Activated CD4-positive, alpha-beta memory T cell treated with anti-CD3 and anti-CD28 coated beads for 36 hours (primary cell): ENCODE data around the gene LMNTD1. TPM values are rescaled to one million over a fixed set of nuclear protein-coding genes. Genes with fewer than 3 reads are reported as not detected.

Experiments used
- CTCF ChIA-PET: fragments of 350-600 bp; sonication (Branson Sonifier 250); formaldehyde crosslinking; loops from one replicate; lab custom pipeline; 2021; ENCODE audit warnings: antibody characterized with exemption, inconsistent platforms; lab: Charles Lee
- POLR2A ChIA-PET: fragments of 350-600 bp; sonication (Branson Sonifier 250); formaldehyde crosslinking; loops from one replicate; lab custom pipeline; 2021; ENCODE audit warnings: antibody characterized with exemption; lab: Charles Lee
- DNase-seq: peaks from one replicate; pipeline ENCODE4 v3.0.0-alpha.2; 2020
- H3K27ac Mint-ChIP-seq: one replicate; pipeline ENCODE4 v1.8.0; 2021; ENCODE audit warnings: mixed read lengths
- H3K27me3 Mint-ChIP-seq: one replicate; pipeline ENCODE4 v1.8.0; 2021; ENCODE audit warnings: mixed read lengths
- H3K36me3 Mint-ChIP-seq: one replicate; pipeline ENCODE4 v1.8.0; 2021; ENCODE audit warnings: mixed read lengths
- H3K4me1 Mint-ChIP-seq: one replicate; pipeline ENCODE4 v1.8.0; 2021; ENCODE audit warnings: low read depth, mixed read lengths
- H3K4me3 Mint-ChIP-seq: one replicate; pipeline ENCODE4 v1.8.0; 2021; ENCODE audit warnings: mild to moderate bottlenecking, mixed read lengths
- H3K9me3 Mint-ChIP-seq: one replicate; pipeline ENCODE4 v1.8.0; 2021; ENCODE audit warnings: mixed read lengths
- intact Hi-C: fragments of 100-400 bp; cut with micrococcal nuclease; formaldehyde crosslinking; loops from one replicate; pipeline ENCODE4 v1.15.1; 2023
- total RNA-seq, 2 experiments: library from RNA; stranded (reverse); gene quantifications; one replicate each; pipeline ENCODE4 v1.2.3, GENCODE V29; 2021

Gene LMNTD1
- total RNA-seq, 2 experiments from 2014 or later = not detected

GRCh38 chr12:25472453-25472852 is 80.6 kb downstream of the LMNTD1 start:
- ChIA-PET POLR2A (no interaction called here), CTCF (no interaction called here)
- no peak for DNase-seq
- H3K36me3 Mint-ChIP-seq = no peaks in the 10 kb centered on the region
- H3K9me3 Mint-ChIP-seq = no peaks in the 10 kb centered on the region
- no peaks in the 10 kb centered on the region for H3K4me1 Mint-ChIP-seq
- intact Hi-C loops = no loop called here
- no peak overlapping the region for H3K27ac Mint-ChIP-seq
- H3K27me3 Mint-ChIP-seq = no peaks in the 10 kb centered on the region
- H3K4me3 Mint-ChIP-seq = no peak overlapping the region

GRCh38 chr12:25469861-25470260 is 83.2 kb downstream of the LMNTD1 start:
- Mint-ChIP-seq H3K4me1 (no peaks in the 10 kb centered on the region), H3K36me3 (no peaks in the 10 kb centered on the region), H3K27me3 (no peaks in the 10 kb centered on the region), H3K9me3 (peaks cover 6% of the 10 kb centered on the region), H3K4me3 (no peak overlapping the region), H3K27ac (no peak overlapping the region)
- DNase-seq = no peak
- ChIA-PET CTCF (no interaction called here), POLR2A (no interaction called here)
- intact Hi-C loops = no loop called here

GRCh38 chr12:25469368-25469767 is 83.7 kb downstream of the LMNTD1 start:
- Mint-ChIP-seq H3K4me3 (no peak overlapping the region), H3K9me3 (peaks cover 6% of the 10 kb centered on the region), H3K27me3 (no peaks in the 10 kb centered on the region), H3K4me1 (no peaks in the 10 kb centered on the region), H3K36me3 (no peaks in the 10 kb centered on the region), H3K27ac (no peak overlapping the region)
- no peak for DNase-seq
- intact Hi-C loops = no loop called here
- CTCF ChIA-PET = no interaction called here
- POLR2A ChIA-PET = no interaction called here

GRCh38 chr12:25463521-25463920 is 89.6 kb downstream of the LMNTD1 start:
- DNase-seq = no peak
- Mint-ChIP-seq H3K36me3 (no peaks in the 10 kb centered on the region), H3K4me3 (no peak overlapping the region), H3K4me1 (no peaks in the 10 kb centered on the region), H3K9me3 (peaks cover 6% of the 10 kb centered on the region), H3K27me3 (no peaks in the 10 kb centered on the region), H3K27ac (no peak overlapping the region)
- ChIA-PET POLR2A (no interaction called here), CTCF (interaction anchor here (0.6 kb wide), 1 partner anchor 1029 kb away, joined by 4 read pairs; no protein-coding TSS in a partner anchor)
- intact Hi-C loops = no loop called here

GRCh38 chr12:25463005-25463404 is 90.1 kb downstream of the LMNTD1 start:
- intact Hi-C loops = no loop called here
- DNase-seq = no peak
- ChIA-PET CTCF (no interaction called here), POLR2A (no interaction called here)
- H3K27ac Mint-ChIP-seq = no peak overlapping the region
- H3K4me3 Mint-ChIP-seq = no peak overlapping the region
- no peaks in the 10 kb centered on the region for H3K27me3 Mint-ChIP-seq
- no peaks in the 10 kb centered on the region for H3K4me1 Mint-ChIP-seq
- H3K36me3 Mint-ChIP-seq = no peaks in the 10 kb centered on the region
- H3K9me3 Mint-ChIP-seq = peaks cover 6% of the 10 kb centered on the region

- ChIA-PET CTCF (no interaction called here), POLR2A (no interaction called here)
- H3K27ac Mint-ChIP-seq = no peak overlapping the region
Observed at GRCh38 chr12:25459541-25459951, 93.5 kb downstream of the LMNTD1 start.

GRCh38 chr12:25458047-25458552 is 95.0 kb downstream of the LMNTD1 start:
- Mint-ChIP-seq H3K4me3 (no peak overlapping the region), H3K27ac (no peak overlapping the region), H3K36me3 (no peaks in the 10 kb centered on the region), H3K9me3 (no peaks in the 10 kb centered on the region), H3K4me1 (no peaks in the 10 kb centered on the region), H3K27me3 (peaks cover 5% of the 10 kb centered on the region)
- CTCF ChIA-PET = no interaction called here
- no peak for DNase-seq
- POLR2A ChIA-PET = interaction anchor here (1.0 kb wide), 1 partner anchor 40 kb away, joined by 4 read pairs; no protein-coding TSS in a partner anchor
- intact Hi-C loops = no loop called here

More at GRCh38 chr12:25459541-25459951, 93.5 kb downstream of the LMNTD1 start:
- no peak for DNase-seq
- H3K36me3 Mint-ChIP-seq = no peaks in the 10 kb centered on the region
- no peak overlapping the region for H3K4me3 Mint-ChIP-seq
- no peaks in the 10 kb centered on the region for H3K9me3 Mint-ChIP-seq
- H3K4me1 Mint-ChIP-seq = no peaks in the 10 kb centered on the region
- intact Hi-C loops = no loop called here
- H3K27me3 Mint-ChIP-seq = peaks cover 3% of the 10 kb centered on the region

GRCh38 chr12:25456474-25456873 is 96.6 kb downstream of the LMNTD1 start:
- POLR2A ChIA-PET = no interaction called here
- Mint-ChIP-seq H3K27me3 (peaks cover 8% of the 10 kb centered on the region), H3K9me3 (no peaks in the 10 kb centered on the region), H3K4me1 (no peaks in the 10 kb centered on the region), H3K27ac (no peak overlapping the region), H3K36me3 (no peaks in the 10 kb centered on the region), H3K4me3 (no peak overlapping the region)
- intact Hi-C loops = no loop called here
- CTCF ChIA-PET = no interaction called here
- DNase-seq = no peak

- intact Hi-C loops = no loop called here
- Mint-ChIP-seq H3K4me1 (no peaks in the 10 kb centered on the region), H3K27me3 (peaks cover 11% of the 10 kb centered on the region), H3K4me3 (no peak overlapping the region), H3K36me3 (no peaks in the 10 kb centered on the region), H3K27ac (no peak overlapping the region), H3K9me3 (no peaks in the 10 kb centered on the region)
- no peak for DNase-seq
- ChIA-PET CTCF (no interaction called here), POLR2A (no interaction called here)
Observed at GRCh38 chr12:25455696-25456095, 97.4 kb downstream of the LMNTD1 start.

- no peaks in the 10 kb centered on the region for H3K9me3 Mint-ChIP-seq
- H3K4me3 Mint-ChIP-seq = no peak overlapping the region
- no peak overlapping the region for H3K27ac Mint-ChIP-seq
- intact Hi-C loops = no loop called here
- H3K27me3 Mint-ChIP-seq = peaks cover 8% of the 10 kb centered on the region
- no peaks in the 10 kb centered on the region for H3K36me3 Mint-ChIP-seq
- ChIA-PET POLR2A (no interaction called here), CTCF (no interaction called here)
- DNase-seq = no peak
- no peaks in the 10 kb centered on the region for H3K4me1 Mint-ChIP-seq
Observed at GRCh38 chr12:25449007-25449406, 104.1 kb downstream of the LMNTD1 start.

GRCh38 chr12:25447046-25447445 is 106.0 kb downstream of the LMNTD1 start:
- Mint-ChIP-seq H3K36me3 (no peaks in the 10 kb centered on the region), H3K4me3 (no peak overlapping the region), H3K27me3 (peaks cover 5% of the 10 kb centered on the region), H3K9me3 (no peaks in the 10 kb centered on the region), H3K4me1 (no peaks in the 10 kb centered on the region), H3K27ac (no peak overlapping the region)
- CTCF ChIA-PET = no interaction called here
- POLR2A ChIA-PET = no interaction called here
- no peak for DNase-seq
- intact Hi-C loops = no loop called here

- H3K27ac Mint-ChIP-seq = no peak overlapping the region
- POLR2A ChIA-PET = no interaction called here
- peaks cover 4% of the 10 kb centered on the region for H3K4me1 Mint-ChIP-seq
- no peak for DNase-seq
- no peaks in the 10 kb centered on the region for H3K27me3 Mint-ChIP-seq
- no peaks in the 10 kb centered on the region for H3K9me3 Mint-ChIP-seq
- no peaks in the 10 kb centered on the region for H3K36me3 Mint-ChIP-seq
- CTCF ChIA-PET = no interaction called here
- no peak overlapping the region for H3K4me3 Mint-ChIP-seq
- intact Hi-C loops = loop anchor here (10.0 kb wide), 1 partner anchor 116 kb away; the partner anchor contains the start of gene LMNTD1
Observed at GRCh38 chr12:25438638-25439037, 114.4 kb downstream of the LMNTD1 start.
